Dedifferentiated amniotic fluid mesenchymal stem cell (primary cell): ENCODE data around the gene SLC27A1.
"Not testable (repeated sequence)": the region's sequence is repeated elsewhere in the genome, so short reads cannot be mapped to it uniquely, and the experiment has no call there.

Experiments used
- DNase-seq: peaks from one replicate; pipeline ENCODE4 v3.0.0-alpha.2; 2016; ENCODE audit errors: extremely low spot score

The SLC27A1 gene

DNA sequence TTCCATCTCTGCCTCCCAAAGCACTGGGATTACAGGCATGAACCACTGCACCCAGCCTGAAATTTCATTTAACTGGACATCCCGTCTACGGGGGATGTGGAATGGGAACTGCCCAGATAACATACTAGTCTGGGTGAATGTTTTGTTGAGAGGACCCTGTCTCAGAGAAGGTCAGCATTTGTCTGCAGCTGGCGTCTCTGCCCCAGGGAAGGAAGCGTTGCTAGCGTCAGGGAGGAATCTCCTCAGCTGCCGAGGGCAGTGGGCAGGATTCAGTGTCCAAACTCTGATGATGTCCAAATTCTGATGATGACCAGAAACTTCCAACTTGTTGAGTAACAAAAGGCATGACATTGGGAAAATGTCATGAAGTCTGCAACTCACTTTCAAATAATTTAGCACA, 12.7 kb upstream of the SLC27A1 start:
- no peak for DNase-seq

DNA sequence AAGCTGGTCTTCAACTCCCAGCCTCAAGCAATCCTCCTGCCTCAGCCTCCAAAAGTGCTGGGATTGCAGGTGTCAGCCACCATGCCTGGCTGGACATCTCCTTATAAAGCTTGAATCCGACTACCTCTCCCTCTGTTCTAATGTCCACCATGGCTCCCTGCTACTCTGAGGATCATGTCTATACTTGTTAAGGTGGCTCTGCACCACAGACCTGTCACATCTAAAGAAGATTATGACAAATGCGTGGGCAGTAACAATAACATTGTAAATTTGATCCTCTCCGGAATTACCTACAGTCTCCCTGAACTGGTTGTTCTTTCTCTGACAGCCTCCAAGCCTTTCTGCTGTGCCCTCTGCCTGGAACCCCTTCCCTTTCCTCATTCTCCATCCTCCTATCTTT, 11.4 kb upstream of the SLC27A1 start:
- DNase-seq = no peak

DNA sequence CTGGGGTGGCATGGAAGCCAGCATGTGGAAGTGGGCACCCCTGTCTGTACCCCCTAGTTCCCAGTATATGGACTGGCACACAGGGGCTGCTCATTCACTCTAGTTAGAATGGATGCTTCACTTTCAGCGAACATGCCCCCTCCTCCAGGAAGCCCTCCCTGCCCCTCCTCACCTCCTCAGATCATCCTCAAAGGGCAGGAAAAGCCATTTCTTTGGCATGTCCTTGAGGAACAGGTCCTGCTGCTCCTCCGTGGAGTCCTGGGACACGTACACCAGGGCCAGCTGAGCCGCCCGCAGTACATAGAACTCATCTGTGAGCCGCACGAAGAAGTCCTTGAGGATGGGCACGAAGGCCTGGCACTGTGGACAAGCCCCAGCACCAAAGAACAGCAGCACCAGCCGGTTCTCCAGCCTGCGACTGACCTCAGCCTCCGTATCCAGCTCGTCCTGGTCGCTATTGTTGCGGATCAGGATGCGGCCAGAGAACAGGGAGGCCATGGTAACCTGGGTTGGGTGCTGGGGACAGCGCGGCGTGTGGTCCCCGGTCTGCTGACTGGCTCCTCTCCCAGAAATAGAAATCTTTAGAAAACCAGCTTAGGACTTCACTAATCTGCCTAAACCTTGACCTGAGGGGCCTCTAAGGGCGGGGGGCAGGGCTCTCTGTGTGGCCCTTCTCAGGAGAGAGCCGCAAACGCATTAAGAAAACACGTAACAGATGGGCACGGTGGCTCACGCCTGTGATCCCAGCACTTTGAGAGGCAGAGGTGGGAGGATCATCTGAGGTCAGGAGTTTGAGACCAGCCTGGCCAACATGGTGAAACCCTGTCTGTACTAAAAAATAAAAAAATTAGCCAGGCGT, 9.7 kb upstream of the SLC27A1 start, which contains the start of gene NXNL1:
Gene NXNL1, minus strand, starts transcription at position 555 of the 859 bp plus-strand sequence. Its CDS starts 57 bp downstream, at position 498.
- no peak for DNase-seq

DNA sequence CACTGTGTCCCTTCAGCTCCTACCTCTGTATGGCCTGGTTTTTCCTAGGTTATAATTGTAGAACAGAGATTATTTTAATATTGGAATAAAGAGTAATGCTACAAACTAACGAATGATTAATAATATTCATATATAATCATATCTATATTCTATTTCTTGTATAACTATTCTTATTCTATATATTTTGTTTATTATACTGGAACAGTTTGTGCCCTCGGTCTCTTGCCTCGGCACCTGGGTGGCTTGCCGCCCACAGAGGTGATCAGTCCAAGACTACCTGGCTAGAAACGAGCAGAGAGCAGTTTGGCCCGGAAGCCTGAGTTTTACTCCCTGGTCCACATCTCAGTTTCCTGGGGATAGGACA, 3.9 kb upstream of the SLC27A1 start:
- no peak for DNase-seq

GRCh38 chr19:17467471-17468301, 2.6 kb upstream of the SLC27A1 start:
- DNase-seq = no peak

- DNase-seq = no peak
These were observed 1.8 kb upstream of the SLC27A1 start for GRCh38 chr19:17468302-17469091.

DNA sequence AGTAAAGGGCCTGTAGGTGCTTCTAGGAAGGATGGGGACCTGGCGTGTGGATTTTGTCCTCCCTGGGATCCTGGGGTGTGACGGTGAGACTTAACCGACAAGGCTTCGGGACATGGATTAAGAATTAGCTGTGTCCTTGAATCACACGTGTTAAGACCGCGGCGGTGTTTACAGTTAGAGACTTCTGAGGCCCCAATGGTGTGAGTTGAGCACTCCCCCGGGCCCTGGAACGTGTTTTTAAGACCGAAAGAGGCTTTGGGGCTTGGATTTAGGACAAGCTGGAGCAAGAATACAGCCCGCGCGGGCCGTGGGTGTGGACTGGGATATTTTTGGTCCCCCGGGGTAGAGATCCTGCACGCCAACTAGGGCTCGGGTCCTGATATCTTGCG, 1.2 kb upstream of the SLC27A1 start:
- peak; percentile 48 for DNase-seq

- DNase-seq = peak; percentile 82
These were observed 750 bp upstream of the SLC27A1 start for GRCh38 chr19:17469481-17470067.

DNA sequence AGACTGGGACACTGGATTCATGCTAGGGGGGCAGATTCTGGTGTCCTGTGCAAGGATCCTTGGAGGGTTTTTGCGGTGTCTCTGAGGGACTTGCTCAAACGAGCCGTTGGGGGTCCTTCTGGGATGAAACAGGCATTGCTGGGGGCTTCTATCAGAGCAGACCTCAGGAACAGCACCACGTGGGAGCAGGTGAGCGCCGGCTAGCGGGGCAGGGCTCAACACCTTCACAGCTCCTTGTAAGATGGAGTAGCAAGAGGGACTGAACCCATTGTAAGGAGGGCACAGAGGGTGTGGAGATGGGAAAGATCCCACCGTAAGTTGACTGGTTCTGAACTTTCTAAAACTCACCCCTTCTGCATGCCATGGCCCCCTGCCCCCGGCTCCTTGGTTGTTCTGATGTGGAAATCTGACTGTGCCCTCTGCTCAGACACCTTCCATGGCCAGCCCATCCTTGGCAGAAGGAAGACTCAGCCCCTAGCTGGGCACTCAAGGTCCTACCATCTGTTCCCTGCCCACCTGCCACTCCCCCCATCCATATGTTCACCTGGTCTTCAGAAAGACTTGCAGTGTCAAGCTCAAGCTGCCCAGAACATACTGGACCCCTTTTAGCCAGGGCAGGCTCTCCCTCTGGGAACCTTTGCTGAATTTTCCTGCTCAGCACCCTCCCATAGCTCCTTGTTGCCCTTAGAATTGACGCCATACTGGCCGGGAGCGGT, 1.2 kb downstream of the SLC27A1 start:
- DNase-seq = no peak

GRCh38 chr19:17473041-17473440, 2.7 kb downstream of the SLC27A1 start:
- no peak for DNase-seq

DNA sequence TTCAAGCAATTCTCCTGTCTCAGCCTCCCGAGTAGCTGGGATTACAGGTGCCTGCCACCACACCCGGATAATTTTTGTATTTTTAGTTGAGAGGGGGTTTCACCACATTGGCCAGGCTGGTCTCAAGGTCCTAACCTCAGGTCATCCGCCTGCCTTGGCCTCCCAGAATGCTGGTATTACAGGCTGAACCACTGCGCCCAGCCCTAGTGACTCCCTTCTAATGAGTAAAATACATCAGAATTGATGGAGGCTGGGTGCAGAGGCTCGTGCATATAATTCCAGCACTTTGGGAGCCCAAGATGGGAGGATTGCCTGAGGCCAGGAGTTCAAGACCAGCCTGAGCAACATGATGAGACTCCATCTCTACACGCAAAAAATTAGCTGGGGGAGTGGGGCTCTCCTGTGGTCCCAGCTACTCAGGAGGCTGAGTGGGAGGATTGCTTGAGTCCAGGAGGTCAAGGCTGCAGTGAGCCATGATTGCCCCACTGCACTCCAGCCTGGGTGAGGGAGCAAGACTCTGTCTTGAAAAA, 4.8 kb downstream of the SLC27A1 start:
- DNase-seq = not testable (repeated sequence)

DNA sequence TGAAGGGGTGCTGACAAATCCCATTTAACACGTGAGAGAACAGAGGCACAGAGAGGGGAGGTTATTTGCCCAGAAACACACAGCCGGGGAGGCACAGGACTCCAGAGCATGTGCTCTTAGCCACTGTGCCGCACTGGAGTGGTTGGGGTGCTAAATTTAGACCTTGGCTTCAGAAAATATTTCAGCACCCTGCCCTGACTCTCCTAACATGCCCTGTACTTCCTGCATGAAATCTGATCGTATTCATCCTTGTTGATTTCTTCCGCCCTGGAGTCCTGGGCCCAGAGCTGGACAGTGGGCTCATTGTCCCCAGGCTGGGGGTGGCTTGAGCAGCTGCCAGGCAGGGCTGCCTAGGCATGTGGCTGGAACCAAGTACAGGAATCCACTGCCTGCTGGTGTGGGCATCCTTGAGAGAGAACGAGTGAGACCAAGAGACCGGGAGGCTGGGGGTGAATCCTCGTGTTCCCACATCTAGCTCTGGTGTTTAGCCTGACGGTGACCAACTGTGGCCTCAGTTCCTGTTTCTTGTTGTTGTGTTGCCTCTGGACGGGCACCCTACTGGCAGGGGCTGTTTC, 5.3 kb downstream of the SLC27A1 start:
- no peak for DNase-seq

DNA sequence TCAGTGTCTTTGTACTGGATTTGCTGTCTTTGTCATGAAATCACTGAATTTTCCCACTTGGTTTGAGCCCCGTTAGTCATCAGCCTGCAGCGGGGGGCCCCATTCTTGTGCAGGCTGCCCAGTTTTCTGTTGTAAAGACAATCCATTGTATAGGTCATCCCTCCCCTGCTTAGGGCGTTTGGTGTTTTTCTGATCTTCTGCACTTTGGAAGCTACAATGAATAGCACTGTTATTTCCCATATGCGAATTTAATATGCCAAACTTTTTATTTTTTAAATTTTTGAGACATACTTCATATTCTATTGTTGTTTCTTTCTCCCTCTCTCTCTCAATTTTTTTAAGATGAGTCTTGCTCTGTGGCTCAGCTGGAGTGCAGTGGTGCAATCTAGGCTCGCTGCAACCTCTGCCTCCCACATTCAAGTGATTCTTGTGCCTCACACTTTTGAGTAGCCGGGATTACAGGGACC, 9.0 kb downstream of the SLC27A1 start:
- no peak for DNase-seq

DNA sequence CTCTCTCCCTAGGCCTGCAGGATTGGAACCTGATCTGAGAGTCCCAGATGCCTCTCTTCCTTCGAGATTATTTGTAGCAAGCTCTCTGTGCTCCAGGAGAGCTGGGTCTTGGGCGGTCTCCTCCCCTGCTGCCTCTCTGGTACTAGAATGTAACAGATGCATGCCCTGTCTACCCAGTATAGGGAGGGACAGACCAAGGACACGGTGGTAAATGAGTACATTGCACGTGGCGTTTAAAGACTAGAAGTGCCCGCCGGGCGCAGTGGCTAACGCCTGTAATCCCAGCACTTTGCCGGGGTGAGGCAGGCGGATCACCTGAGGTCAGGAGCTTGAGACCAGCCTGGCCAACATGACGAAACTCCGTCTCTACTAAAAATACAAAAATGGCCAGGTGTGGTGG, 11.7 kb downstream of the SLC27A1 start:
- DNase-seq = no peak

DNA sequence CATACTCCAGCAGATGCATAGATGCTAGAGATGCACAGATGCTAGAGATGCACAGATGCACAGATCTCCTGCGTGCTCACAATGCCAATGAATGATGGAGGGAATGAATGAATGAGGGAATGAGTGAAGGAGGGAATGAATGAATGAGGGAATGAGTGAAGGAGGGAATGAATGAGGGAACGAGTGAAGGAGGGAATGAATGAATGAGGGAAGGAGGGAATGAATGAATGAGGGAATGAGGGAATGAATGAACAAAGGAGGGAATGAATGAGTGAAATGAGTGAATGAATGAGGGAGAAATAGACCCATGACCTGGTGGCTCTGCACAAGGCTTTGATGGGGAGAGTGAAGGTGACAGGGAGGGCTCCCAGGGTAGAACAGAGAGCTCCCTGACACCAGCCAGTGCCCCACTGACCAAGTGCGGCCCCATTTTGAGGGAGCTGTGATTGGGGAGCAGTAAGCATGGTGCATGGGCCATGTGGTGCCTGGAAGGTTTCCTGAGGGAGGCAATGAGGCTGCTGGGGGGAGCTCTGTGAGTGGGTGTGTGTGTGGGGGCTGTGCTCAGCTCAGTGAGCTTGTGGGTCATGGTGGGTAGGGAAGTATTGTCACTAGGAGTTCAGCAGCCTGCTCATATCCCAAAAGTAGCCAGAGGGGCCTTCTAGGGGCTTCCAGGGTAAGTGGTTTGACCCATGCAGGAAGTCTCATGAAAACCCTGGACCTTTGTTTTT, 12.7 kb downstream of the SLC27A1 start:
- no peak for DNase-seq

GRCh38 chr19:17483605-17484002, 13.3 kb downstream of the SLC27A1 start:
- DNase-seq = no peak

DNA sequence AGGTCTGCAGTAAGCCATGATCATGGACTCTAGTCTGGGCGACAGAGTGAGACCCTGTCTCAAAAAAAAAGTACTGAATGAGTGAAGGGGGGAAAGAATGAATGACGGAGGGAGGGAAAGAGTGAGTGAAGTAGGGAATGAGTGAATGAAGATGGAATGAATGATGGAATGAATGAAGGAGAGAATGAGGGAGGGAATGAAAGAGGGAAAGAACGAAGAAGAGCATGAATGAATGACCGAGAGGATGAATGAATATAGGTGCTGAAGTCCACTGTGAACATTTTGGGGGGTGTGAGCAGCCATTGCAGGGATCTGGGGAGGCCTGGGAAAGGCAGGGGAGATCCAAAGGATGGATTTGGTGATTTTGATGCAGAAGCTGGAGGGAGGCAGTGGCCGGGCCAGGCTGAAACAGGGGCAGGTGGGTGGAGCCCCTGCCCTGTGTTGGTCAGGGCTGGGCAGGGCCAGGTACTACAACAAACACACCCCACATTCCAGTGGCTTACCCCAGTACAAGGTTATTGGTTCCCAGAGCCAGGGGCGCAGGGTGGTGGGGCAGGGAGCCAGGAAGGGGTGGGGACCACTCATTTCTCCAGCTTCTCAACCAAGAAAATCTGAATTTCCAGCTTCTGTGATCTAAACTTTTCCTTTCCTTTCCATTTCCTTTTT, 14.3 kb downstream of the SLC27A1 start:
- DNase-seq = no peak

- no peak for DNase-seq
These were observed 16.4 kb downstream of the SLC27A1 start for GRCh38 chr19:17486545-17487240.
